AG04450 (cell line): ENCODE data around the gene B4GALT2. TPM values are rescaled to one million over a fixed set of nuclear protein-coding genes. Genes with fewer than 3 reads are reported as not detected.
A peak's percentile ranks its signal among the peaks of the same experiment; 100 is the strongest.

Experiments
- CTCF ChIA-PET: fragments of 300-600, 350-600 bp; formaldehyde crosslinking; extraction: SDS; loops from one replicate; lab custom pipeline; 2022; ENCODE audit warnings: antibody characterized with exemption, inconsistent platforms; lab: Charles Lee
- POLR2A ChIA-PET: fragments of 350-600 bp; formaldehyde crosslinking; extraction: SDS; loops from one replicate; lab custom pipeline; 2021; ENCODE audit warnings: antibody characterized with exemption, inconsistent platforms; lab: Yijun Ruan, JAX
- DNase-seq: peaks from one replicate; pipeline ENCODE4 v3.0.0-alpha.2; 2011; ENCODE audit warnings: low read depth, low spot score
- H3K27ac ChIP-seq: one replicate; pipeline ENCODE4 v1.5.1; 2012; ENCODE audit warnings: low read depth, low read length, control low read depth
- H3K27me3 ChIP-seq: one replicate; pipeline ENCODE4 v1.6.0; 2012; ENCODE audit warnings: low read length; ENCODE audit not compliant: control insufficient read depth, insufficient read depth
- H3K4me3 ChIP-seq: 2 replicates; pipeline ENCODE4 v1.5.1; 2011; ENCODE audit warnings: mild to moderate bottlenecking, low read depth, low read length, control low read depth
- H3K9me3 ChIP-seq: 2 replicates; pipeline ENCODE4 v1.5.1; 2012; ENCODE audit warnings: low read length; ENCODE audit not compliant: control insufficient read depth, insufficient read depth
- polyA plus RNA-seq: library from polyadenylated mRNA; depleted of rRNA; stranded (reverse); fragments of >200 nt; gene quantifications from 2 replicates; pipeline ENCODE4 v1.2.3, GENCODE V29; 2011
- TF ChIP-seq, protein P1 (sequence below): IDR thresholded peaks from 2 replicates; pipeline ENCODE4 v1.5.1; 2011; ENCODE audit warnings: low read depth, low read length, control low read depth, inconsistent platforms

B4GALT2 gene
- polyA plus RNA-seq, 1 experiment = 39.0 TPM

DNA sequence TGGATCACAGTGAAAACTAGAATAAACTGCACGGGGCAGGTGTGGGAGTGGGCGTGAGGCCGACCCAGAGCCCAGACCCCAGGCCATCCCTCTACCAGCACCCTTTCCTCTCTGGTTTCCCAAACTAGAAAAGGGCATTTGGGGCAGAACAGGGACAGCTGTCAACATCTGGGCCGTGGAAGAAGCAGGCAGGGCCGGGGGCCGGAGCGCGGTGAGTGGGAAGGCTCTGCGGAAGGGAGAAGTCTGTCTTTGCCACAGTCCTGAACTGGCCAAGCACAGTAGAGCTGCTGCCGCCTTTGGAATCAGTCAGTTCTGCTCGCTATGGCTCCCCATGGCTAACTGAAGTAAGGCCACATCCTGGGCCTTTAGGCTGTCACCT, 19.0 kb downstream of the B4GALT2 start:
- DNase-seq = no peak
- Histone ChIP-seq H3K4me3 (no peak overlapping the region), H3K27me3 (no peaks in the 10 kb centered on the region), H3K27ac (no peak overlapping the region), H3K9me3 (no peaks in the 10 kb centered on the region)
- POLR2A ChIA-PET = no interaction called here
- CTCF ChIA-PET = no interaction called here
- TF ChIP-seq, protein P1, sequence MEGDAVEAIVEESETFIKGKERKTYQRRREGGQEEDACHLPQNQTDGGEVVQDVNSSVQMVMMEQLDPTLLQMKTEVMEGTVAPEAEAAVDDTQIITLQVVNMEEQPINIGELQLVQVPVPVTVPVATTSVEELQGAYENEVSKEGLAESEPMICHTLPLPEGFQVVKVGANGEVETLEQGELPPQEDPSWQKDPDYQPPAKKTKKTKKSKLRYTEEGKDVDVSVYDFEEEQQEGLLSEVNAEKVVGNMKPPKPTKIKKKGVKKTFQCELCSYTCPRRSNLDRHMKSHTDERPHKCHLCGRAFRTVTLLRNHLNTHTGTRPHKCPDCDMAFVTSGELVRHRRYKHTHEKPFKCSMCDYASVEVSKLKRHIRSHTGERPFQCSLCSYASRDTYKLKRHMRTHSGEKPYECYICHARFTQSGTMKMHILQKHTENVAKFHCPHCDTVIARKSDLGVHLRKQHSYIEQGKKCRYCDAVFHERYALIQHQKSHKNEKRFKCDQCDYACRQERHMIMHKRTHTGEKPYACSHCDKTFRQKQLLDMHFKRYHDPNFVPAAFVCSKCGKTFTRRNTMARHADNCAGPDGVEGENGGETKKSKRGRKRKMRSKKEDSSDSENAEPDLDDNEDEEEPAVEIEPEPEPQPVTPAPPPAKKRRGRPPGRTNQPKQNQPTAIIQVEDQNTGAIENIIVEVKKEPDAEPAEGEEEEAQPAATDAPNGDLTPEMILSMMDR = no peak

DNA sequence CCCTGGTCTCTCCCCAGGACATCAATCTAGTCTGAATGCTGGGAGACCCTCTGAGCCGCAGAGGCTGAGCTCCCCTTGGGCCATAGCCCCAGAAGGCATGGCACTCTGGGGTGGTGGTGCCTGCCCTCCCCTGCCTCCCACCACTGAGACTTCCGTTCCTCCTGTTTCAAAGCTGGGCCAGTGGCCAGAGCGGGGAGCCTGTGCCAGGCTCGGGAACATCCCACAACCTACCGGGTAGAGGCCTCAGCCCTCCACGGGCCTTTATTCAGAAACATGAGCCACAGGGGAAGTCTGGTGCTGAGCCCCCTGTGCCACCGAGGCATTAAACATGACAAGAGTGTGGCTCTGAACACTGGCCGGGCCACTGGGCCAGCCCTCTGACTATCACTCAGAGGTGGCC, 20.4 kb downstream of the B4GALT2 start:
- Histone ChIP-seq H3K27ac (no peak overlapping the region), H3K9me3 (no peaks in the 10 kb centered on the region), H3K27me3 (no peaks in the 10 kb centered on the region), H3K4me3 (no peak overlapping the region)
- CTCF ChIA-PET = interaction anchor here (0.7 kb wide), 1 partner anchor 37 kb away, joined by 3 read pairs; no protein-coding TSS in a partner anchor
- TF ChIP-seq, protein P1 = no peak
- POLR2A ChIA-PET = interaction anchor here (0.7 kb wide), 2 partner anchors 35 to 88 kb away, joined by 3 read pairs; no protein-coding TSS in a partner anchor
- no peak for DNase-seq

DNA sequence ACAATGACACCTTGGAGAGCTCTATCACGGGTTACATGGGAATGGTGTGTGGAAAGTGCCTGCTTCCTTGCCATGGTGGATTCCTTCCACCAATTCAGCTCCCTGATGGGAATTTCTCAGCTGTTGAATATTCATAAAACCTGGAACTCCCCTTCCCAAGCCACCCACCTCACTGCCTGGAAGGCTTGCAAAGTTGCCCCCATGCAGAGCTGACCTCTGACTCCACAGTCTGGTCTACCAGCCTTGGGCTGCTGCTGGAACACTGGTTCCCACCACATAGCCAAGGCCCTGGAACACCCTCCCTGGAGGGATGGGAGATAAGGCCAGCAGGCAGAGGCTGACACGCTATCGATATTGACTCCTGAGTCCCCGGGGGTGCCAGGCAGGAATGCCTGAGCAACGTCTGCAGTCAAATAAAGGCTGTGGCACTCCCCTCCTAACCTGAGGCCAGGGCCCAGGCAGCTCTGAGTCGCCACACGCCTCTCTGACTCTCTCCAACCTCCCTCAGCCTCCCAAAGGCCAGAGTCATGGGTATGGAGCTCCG, 21.2 kb downstream of the B4GALT2 start:
- Histone ChIP-seq H3K9me3 (no peaks in the 10 kb centered on the region), H3K27ac (no peak overlapping the region), H3K27me3 (no peaks in the 10 kb centered on the region), H3K4me3 (no peak overlapping the region)
- CTCF ChIA-PET = interaction anchor here (0.7 to 1.4 kb wide), 3 partner anchors 10 to 36 kb away, joined by 3 read pairs; no protein-coding TSS in a partner anchor
- no peak for DNase-seq
- POLR2A ChIA-PET = no interaction called here
- TF ChIP-seq, protein P1 = no peak

DNA sequence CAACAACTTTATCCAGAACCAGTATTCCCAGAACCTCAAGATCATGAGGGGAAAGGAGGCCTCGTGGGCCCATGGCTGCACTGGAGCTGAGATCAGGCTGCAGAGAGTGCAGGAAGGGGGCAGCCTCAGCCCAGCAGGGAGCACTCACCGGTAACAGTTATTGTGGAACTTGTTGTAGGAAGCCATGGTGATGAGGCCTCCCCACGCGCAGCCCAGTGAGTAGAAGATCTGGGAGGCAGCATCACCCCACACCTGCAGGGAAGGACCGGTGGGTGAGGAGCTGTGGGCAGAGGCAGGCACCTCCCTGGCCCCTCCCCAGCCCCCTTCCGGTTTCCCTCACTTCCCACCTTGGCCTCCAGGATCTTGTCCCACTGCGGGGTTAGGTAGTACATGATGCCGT, 23.2 kb downstream of the B4GALT2 start:
- ChIA-PET CTCF (interaction anchor here (1.8 kb wide), 1 partner anchor 46 kb away, joined by 7 read pairs; no protein-coding TSS in a partner anchor), POLR2A (interaction anchor here (0.6 kb wide), 1 partner anchor 9 kb away, joined by 4 read pairs; no protein-coding TSS in a partner anchor)
- no peaks in the 10 kb centered on the region for H3K9me3 ChIP-seq
- no peak overlapping the region for H3K4me3 ChIP-seq
- TF ChIP-seq, protein P1 = no peak
- no peak for DNase-seq
- H3K27ac ChIP-seq = no peak overlapping the region
- no peaks in the 10 kb centered on the region for H3K27me3 ChIP-seq

DNA sequence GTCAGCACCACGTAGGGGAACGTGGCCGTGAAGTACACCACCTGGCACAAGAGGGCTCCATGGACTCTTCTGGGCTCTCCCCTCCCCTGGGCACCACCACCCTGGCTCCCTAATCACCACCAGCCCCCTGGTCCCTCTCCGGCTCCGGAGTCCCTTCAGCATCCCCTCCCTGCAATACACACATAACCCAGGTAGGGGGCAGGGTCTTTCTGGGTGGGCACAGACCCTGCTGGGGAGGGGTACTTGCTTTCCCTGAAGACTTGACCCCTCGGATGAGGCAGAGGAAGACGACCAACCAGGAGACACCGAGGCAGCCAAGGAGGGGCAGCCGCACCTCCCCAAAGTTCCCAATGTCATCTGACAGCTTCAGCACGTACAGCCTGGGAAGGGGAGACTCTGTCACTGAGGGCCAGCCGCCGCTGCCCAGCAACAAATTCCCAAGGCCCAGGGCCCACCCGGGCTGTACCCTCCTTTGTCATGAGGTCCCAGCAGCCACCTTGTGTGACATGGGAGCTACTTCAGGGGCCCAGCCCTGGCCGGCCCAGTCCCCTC, 23.7 kb downstream of the B4GALT2 start:
- TF ChIP-seq, protein P1 = peak; percentile 24; the same call in 1 of the 2 replicates
- H3K27ac ChIP-seq = no peak overlapping the region
- no peaks in the 10 kb centered on the region for H3K27me3 ChIP-seq
- POLR2A ChIA-PET = interaction anchor here (0.6 kb wide), 1 partner anchor 9 kb away, joined by 4 read pairs; no protein-coding TSS in a partner anchor
- H3K9me3 ChIP-seq = no peaks in the 10 kb centered on the region
- CTCF ChIA-PET = interaction anchor here (0.7 to 1.8 kb wide), 2 partner anchors 46 to 1157 kb away, joined by 7 to 9 read pairs; no protein-coding TSS in a partner anchor
- no peak for DNase-seq
- no peak overlapping the region for H3K4me3 ChIP-seq
